A673 (cell line): ENCODE results near the gene PATJ. TPM values are rescaled to one million over a fixed set of nuclear protein-coding genes. Genes with fewer than 3 reads are reported as not detected.
"Not testable (repeated sequence)": the region's sequence is repeated elsewhere in the genome, so short reads cannot be mapped to it uniquely, and the experiment has no call there.

Source experiments
- BruUV-seq: library from RNA; stranded (reverse); fragments of 400-500 nt; replicated peaks from 2 replicates; lab custom pipeline; 2021; lab: Mats Ljungman, UMichigan
- CTCF ChIA-PET: fragments of 300-600 bp; sonication (Branson Sonifier 250); formaldehyde crosslinking; loops from one replicate; lab custom pipeline; 2022; ENCODE audit warnings: antibody characterized with exemption; lab: Charles Lee
- POLR2A ChIA-PET: fragments of 300-600 bp; sonication (Branson Sonifier 250); formaldehyde crosslinking; loops from one replicate; lab custom pipeline; 2022; ENCODE audit warnings: antibody characterized with exemption; ENCODE audit not compliant: low non-redundant PET; lab: Charles Lee
- DNase-seq: peaks from one replicate; pipeline ENCODE4 v3.0.0-alpha.2; 2015; ENCODE audit warnings: low spot score
- H3K27ac ChIP-seq: fragments of 200-600 bp; sonication (generic); 2 replicates; pipeline ENCODE4 v1.5.1; 2016; ENCODE audit warnings: mixed run types, low read depth, mild to moderate bottlenecking, mixed read lengths, antibody characterized with exemption, low read length; ENCODE audit not compliant: poor library complexity, severe bottlenecking
- H3K27me3 ChIP-seq: fragments of 200-600 bp; sonication (generic); replicated peaks from 2 replicates; pipeline ENCODE4 v1.6.1; 2017; ENCODE audit warnings: mixed run types, low read depth, mild to moderate bottlenecking, mixed read lengths, antibody characterized with exemption, low read length; ENCODE audit not compliant: insufficient read depth, poor library complexity
- H3K36me3 ChIP-seq: fragments of 200-600 bp; sonication (generic); 2 replicates; pipeline ENCODE4 v1.6.1; 2016; ENCODE audit warnings: mixed run types, mild to moderate bottlenecking, mixed read lengths, antibody characterized with exemption, low read length; ENCODE audit not compliant: insufficient read depth, poor library complexity, severe bottlenecking
- H3K4me1 ChIP-seq: fragments of 200-600 bp; sonication (generic); 2 replicates; pipeline ENCODE4 v1.6.1; 2017; ENCODE audit warnings: mixed run types, mild to moderate bottlenecking, mixed read lengths, antibody characterized with exemption, low read length; ENCODE audit not compliant: insufficient read depth, poor library complexity, severe bottlenecking
- H3K4me3 ChIP-seq: fragments of 200-600 bp; sonication (generic); 2 replicates; pipeline ENCODE4 v1.5.1; 2016; ENCODE audit warnings: low read depth, mixed run types, mild to moderate bottlenecking, mixed read lengths, low read length; ENCODE audit not compliant: poor library complexity, severe bottlenecking
- H3K9me3 ChIP-seq: fragments of 200-600 bp; sonication (generic); 2 replicates; pipeline ENCODE4 v1.6.1; 2016; ENCODE audit warnings: mixed run types, low read depth, mild to moderate bottlenecking, mixed read lengths, antibody characterized with exemption, low read length; ENCODE audit not compliant: poor library complexity, severe bottlenecking
- CTCF ChIP-seq: fragments of 300-800, 200-600 bp; sonication (generic); conservative IDR thresholded peaks from 2 replicates; pipeline ENCODE4 v1.5.1; 2017; ENCODE audit warnings: low read depth, mild to moderate bottlenecking, antibody characterized with exemption, low read length, moderate library complexity, mixed read lengths
- EZH2 ChIP-seq: fragments of 200-600 bp; sonication (generic); IDR thresholded peaks from 2 replicates; pipeline ENCODE4 v1.6.1; 2017; ENCODE audit warnings: borderline replicate concordance, low read depth, mild to moderate bottlenecking, mixed read lengths, antibody characterized with exemption, low read length; ENCODE audit not compliant: poor library complexity, severe bottlenecking
- intact Hi-C: fragments of 100-400 bp; cut with micrococcal nuclease; formaldehyde crosslinking; loops from one replicate; pipeline ENCODE4 v1.10.0; 2022; ENCODE audit not compliant: unreplicated experiment
- total RNA-seq: library from RNA; stranded (reverse); gene quantifications from 2 replicates; pipeline ENCODE4 v1.2.3, GENCODE V29; 2021

Gene PATJ
- total RNA-seq, 1 experiment from 2014 or later: 6.6 TPM

DNA sequence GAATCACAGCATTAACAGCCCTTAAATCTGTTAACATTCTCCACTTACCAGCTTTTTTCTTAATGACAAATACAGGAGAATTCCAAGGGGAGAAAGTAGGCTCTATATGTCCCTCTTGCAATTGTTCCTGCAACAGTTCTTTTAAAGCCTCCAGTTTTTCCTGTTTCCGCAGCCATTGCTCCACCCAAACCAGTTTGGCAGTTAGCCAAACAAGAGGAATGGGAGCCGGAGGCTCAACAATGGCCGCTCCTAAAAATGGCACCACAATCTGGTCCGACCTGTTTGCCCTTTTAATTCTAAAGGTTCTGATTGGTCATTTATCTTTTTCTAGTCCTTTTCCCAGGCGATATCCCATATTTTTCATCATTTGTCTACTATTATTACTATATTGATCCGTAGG, 438.4 kb downstream of the PATJ start:
- CTCF ChIA-PET: no interaction called here

DNA sequence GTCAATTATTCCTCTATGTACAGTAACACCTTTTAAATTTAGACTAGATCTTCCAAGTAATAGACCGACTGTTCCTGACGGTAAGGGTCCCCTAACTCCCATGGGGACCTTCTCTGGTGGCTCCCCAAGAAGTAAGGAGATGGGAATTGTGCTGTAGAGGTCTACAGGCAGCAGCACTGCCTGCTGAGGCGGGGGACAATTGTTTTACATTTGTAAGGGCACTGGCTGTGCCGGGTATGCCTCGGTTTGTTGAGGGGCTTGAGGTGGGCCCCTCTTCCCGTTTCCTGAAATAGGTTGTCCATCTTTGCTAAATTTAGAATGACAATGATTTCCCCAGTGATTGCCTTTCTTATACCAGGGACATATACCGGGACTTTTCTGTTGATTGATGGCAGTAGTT, 439.3 kb downstream of the PATJ start:
- no peaks in the 10 kb centered on the region for H3K27me3 ChIP-seq
- H3K4me3 ChIP-seq: no peak overlapping the region
- POLR2A ChIA-PET: no interaction called here
- DNase-seq: no peak
- BruUV-seq: no TSS peak
- intact Hi-C loops: no loop called here
- CTCF ChIA-PET: no interaction called here
- no peaks in the 10 kb centered on the region for H3K4me1 ChIP-seq
- TF ChIP-seq EZH2: no peak
- no peak for TF ChIP-seq CTCF
- H3K27ac ChIP-seq: no peak overlapping the region
- no peaks in the 10 kb centered on the region for H3K36me3 ChIP-seq
- H3K9me3 ChIP-seq: no peaks in the 10 kb centered on the region

More for the DNA sequence above, 438.4 kb downstream of the PATJ start:
- no peak for TF ChIP-seq EZH2
- no peak for TF ChIP-seq CTCF
- no peaks in the 10 kb centered on the region for H3K4me1 ChIP-seq
- no peak for DNase-seq
- POLR2A ChIA-PET: no interaction called here
- no TSS peak for BruUV-seq
- no peaks in the 10 kb centered on the region for H3K9me3 ChIP-seq
- H3K36me3 ChIP-seq: no peaks in the 10 kb centered on the region
- intact Hi-C loops: no loop called here
- no peaks in the 10 kb centered on the region for H3K27me3 ChIP-seq
- H3K4me3 ChIP-seq: no peak overlapping the region
- no peak overlapping the region for H3K27ac ChIP-seq

- H3K36me3 ChIP-seq, DNase-seq, H3K4me3 ChIP-seq, CTCF ChIA-PET, H3K27ac ChIP-seq, BruUV-seq, intact Hi-C loops, H3K9me3 ChIP-seq, H3K27me3 ChIP-seq, H3K4me1 ChIP-seq, POLR2A ChIA-PET: not testable (repeated sequence)
These were observed 439.9 kb downstream of the PATJ start for GRCh38 chr1:62182157-62182556.

DNA sequence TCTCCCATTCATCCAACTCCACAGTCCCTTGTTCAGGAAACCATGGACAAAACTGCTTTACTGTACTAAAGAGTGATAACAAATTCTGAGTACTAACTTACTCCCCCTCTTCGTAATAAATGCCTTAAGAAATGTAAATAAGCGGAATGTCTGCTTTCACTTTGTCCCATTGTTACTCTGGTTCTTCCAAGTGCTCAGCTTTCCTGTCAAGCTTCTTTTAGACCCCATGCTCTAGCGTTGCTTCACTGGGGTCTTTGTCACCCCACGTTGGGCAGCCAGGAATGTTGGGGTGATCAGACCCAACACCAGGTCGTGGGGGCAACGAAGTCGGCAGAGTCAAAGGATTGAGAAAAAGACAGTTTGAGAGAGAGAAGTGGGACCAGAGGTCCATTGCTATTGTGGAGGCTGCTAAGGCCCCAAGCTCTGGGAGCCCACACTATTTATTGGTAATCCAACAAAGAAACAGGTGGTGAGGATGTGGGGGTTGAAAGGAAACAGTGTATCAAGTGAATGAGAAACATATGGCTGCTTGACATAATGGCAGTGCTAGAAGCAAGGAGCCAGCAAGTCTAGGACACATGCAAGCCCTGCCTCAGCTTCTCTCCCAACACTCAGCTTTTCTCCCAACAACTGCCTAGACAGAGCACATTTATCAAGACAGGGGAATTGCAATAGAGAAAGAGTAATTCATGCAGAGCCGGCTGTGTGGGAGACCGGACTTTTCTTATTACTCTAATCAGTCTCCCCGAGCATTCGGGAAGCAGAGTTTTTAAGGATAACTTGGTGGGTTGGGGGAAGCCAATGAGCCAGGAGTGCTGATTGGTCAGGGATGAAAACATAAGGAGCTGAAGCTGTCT, 441.1 kb downstream of the PATJ start:
- intact Hi-C loops, BruUV-seq, DNase-seq, H3K27me3 ChIP-seq, H3K4me3 ChIP-seq, H3K9me3 ChIP-seq, H3K4me1 ChIP-seq, CTCF ChIA-PET, H3K27ac ChIP-seq, POLR2A ChIA-PET, H3K36me3 ChIP-seq: not testable (repeated sequence)
